DMS53 (cell line): ENCODE data around the gene TTC28.
"Not testable (repeated sequence)": the region's sequence is repeated elsewhere in the genome, so short reads cannot be mapped to it uniquely, and the experiment has no call there.

Experiments
- DNase-seq: peaks from one replicate; lab custom pipeline; 2025; lab: John Stamatoyannopoulos, UW

Gene TTC28

GRCh38 chr22:28102151-28102812 is 577.4 kb downstream of the TTC28 start:
- no peak for DNase-seq

GRCh38 chr22:28097627-28098026 is 582.0 kb downstream of the TTC28 start:
- DNase-seq: no peak

- no peak for DNase-seq
Measured at GRCh38 chr22:28096161-28096560, 583.5 kb downstream of the TTC28 start.

GRCh38 chr22:28095316-28096095 is 584.1 kb downstream of the TTC28 start:
- DNase-seq: no peak

- no peak for DNase-seq
Measured at GRCh38 chr22:28094771-28095170, 584.9 kb downstream of the TTC28 start.

- DNase-seq: no peak
Measured at GRCh38 chr22:28093711-28094110, 585.9 kb downstream of the TTC28 start.

GRCh38 chr22:28091486-28091885 is 588.2 kb downstream of the TTC28 start:
- no peak for DNase-seq

GRCh38 chr22:28089541-28089940 is 590.1 kb downstream of the TTC28 start:
- DNase-seq: not testable (repeated sequence)

- no peak for DNase-seq
Measured at GRCh38 chr22:28077166-28077565, 602.5 kb downstream of the TTC28 start.

GRCh38 chr22:28075358-28075981 is 604.2 kb downstream of the TTC28 start:
- DNase-seq: peak; percentile 65

GRCh38 chr22:28074526-28074925 is 605.1 kb downstream of the TTC28 start:
- no peak for DNase-seq

- DNase-seq: no peak
Measured at GRCh38 chr22:28072066-28072465, 607.6 kb downstream of the TTC28 start.

GRCh38 chr22:28068826-28069225 is 610.8 kb downstream of the TTC28 start:
- no peak for DNase-seq

GRCh38 chr22:28064920-28065319 is 614.7 kb downstream of the TTC28 start:
- no peak for DNase-seq

GRCh38 chr22:28063656-28064055 is 616.0 kb downstream of the TTC28 start:
- no peak for DNase-seq

- not testable (repeated sequence) for DNase-seq
Measured at GRCh38 chr22:28060594-28060993, 619.0 kb downstream of the TTC28 start.

- no peak for DNase-seq
Measured at GRCh38 chr22:28058036-28058435, 621.6 kb downstream of the TTC28 start.

- no peak for DNase-seq
Measured at GRCh38 chr22:28054819-28055208, 624.8 kb downstream of the TTC28 start.

GRCh38 chr22:28053896-28054818 is 625.5 kb downstream of the TTC28 start:
- no peak for DNase-seq

- no peak for DNase-seq
Measured at GRCh38 chr22:28052825-28053269, 626.8 kb downstream of the TTC28 start.

GRCh38 chr22:28051787-28052356 is 627.8 kb downstream of the TTC28 start:
- peak; percentile 49 for DNase-seq
